Astrocyte of the spinal cord (primary cell): ENCODE data around the gene PEF1.
A peak's percentile ranks its signal among the peaks of the same experiment; 100 is the strongest.

ENCODE experiments used
- DNase-seq: peaks from one replicate; pipeline ENCODE4 v3.0.0; 2011; ENCODE audit warnings: low read depth, low spot score
- H3K4me3 ChIP-seq: 2 replicates; pipeline ENCODE4 v1.5.1; 2011; ENCODE audit warnings: low read depth, mild to moderate bottlenecking, low read length, moderate library complexity
- in situ Hi-C: cut with HindIII; loops from 2 replicates; pipeline ENCODE4 v1.10.0; 2017; ENCODE audit warnings: low sequenced_read_pairs
- TF ChIP-seq, protein P1 (sequence below): IDR thresholded peaks from 2 replicates; pipeline ENCODE4 v1.5.1; 2012; ENCODE audit warnings: low read depth, mild to moderate bottlenecking, low read length, inconsistent platforms

The PEF1 gene

DNA sequence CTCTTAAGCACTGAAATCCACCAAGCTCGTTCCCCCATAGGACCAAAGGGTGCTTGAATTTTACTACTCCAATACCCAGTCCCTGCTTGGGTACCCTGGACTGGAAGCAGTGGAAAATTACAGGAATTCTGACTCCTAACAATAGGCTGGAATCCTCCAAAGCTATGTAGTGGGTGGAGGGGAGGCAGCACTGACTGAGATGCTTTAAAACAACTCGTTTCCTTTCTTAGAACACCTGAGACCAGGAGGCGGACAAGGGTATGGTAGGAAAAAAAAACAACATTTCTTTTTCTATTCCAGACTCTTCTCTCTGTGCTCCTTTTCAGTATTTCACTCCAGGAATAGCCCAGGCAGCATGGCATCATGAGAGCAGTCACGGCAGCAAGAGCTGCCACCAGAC lies 2.3 kb downstream of the PEF1 start:
- H3K4me3 ChIP-seq, result no peak overlapping the region
- in situ Hi-C loops, result no loop called here
- TF ChIP-seq, protein P1, sequence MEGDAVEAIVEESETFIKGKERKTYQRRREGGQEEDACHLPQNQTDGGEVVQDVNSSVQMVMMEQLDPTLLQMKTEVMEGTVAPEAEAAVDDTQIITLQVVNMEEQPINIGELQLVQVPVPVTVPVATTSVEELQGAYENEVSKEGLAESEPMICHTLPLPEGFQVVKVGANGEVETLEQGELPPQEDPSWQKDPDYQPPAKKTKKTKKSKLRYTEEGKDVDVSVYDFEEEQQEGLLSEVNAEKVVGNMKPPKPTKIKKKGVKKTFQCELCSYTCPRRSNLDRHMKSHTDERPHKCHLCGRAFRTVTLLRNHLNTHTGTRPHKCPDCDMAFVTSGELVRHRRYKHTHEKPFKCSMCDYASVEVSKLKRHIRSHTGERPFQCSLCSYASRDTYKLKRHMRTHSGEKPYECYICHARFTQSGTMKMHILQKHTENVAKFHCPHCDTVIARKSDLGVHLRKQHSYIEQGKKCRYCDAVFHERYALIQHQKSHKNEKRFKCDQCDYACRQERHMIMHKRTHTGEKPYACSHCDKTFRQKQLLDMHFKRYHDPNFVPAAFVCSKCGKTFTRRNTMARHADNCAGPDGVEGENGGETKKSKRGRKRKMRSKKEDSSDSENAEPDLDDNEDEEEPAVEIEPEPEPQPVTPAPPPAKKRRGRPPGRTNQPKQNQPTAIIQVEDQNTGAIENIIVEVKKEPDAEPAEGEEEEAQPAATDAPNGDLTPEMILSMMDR, result no peak
- no peak for DNase-seq

DNA sequence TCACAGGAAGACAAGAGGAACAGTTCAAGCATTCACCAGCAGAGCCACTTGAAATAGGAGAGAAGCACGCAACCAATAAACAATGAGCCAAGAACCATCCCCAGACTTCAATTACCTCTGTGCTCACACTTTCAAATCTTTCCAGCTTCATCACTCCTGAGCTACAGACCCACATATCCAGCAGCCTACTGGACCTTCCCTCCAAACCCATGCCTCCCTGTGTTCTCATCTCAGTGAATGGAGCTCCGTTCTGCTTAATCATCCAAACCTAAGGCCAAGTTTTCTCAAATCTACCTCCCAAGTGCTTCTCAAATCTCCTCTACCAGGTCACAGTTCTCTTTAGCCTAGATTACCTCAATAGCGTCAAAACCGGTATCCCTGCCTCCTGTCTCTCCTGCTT lies 3.7 kb downstream of the PEF1 start:
- DNase-seq, result no peak
- H3K4me3 ChIP-seq, result no peak overlapping the region
- TF ChIP-seq, protein P1, result no peak
- in situ Hi-C loops, result no loop called here

DNA sequence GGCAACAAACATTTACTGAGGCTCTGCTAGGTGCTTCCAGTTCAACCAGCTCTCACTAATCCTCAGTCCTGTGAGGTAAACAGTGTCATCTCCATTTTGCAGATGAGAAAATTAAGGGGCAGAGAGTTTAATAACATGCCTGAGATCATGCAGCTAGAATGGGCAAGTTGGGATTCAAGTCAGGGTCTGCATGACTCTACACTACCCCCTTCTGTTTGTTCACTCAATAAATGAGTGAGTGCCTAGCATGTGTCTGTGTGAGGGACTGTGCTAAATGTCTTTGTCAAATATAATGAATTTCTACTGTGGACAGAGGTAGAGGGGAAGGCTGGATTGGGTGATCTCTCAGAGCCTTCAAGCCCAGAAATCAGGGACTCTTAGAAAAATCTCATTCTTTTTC lies 4.5 kb downstream of the PEF1 start:
- in situ Hi-C loops, result no loop called here
- TF ChIP-seq, protein P1, result no peak
- DNase-seq, result no peak
- no peak overlapping the region for H3K4me3 ChIP-seq

DNA sequence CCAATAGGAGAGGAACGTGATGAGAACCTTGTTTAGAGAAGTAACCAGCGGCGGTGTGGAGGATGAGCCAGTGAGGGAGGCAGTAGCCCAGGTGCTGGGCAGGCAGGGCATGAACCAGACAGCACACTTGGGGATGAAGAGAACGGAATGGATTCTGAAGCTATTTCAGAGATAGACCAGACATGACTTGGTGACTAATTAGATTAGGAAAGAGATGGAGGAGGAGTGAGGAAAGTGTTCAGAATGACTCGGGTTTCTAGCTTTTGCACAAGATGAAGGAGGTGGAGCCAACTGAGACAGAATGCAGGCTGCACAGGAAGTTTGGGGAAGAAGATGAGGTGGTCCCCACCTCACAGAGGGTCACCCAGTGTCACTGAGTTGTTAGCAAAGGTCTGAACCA lies 5.1 kb downstream of the PEF1 start:
- in situ Hi-C loops, result no loop called here
- TF ChIP-seq, protein P1, result no peak
- no peak for DNase-seq
- no peak overlapping the region for H3K4me3 ChIP-seq

DNA sequence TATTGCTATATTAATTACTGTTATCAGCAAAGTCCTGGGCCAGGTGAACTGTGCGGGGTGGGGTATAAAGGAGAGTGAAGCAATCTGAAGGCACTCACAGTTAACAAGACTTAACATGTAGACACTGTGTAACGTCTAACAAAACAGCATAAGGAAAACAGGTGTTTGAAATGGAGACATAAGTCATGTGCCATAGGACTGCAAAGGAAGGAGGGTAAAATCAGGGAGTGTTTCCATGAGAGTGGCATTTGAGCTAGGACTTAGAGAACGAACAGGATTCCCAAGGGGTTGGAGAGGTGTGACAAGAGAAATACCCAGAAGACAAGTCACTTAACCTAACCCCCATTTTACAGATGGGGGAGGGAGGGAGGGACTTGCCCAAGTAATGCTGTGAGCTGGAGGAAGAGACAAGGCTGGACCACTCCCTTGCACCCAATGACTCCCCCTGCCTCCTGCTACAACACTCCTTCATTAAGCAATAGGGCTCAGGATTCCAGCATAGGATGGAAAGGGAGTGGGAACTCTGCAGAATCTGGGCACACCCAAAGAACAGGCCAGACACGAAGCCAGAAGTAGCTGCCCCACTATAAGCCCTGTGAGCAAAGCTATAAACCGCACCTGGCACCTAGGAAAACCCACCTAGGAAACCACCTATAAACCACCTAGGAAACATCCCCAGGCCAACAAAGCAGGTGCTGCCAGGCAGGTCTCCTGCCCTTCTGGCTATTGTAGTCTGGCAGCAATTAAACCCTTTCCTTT lies 6.6 kb downstream of the PEF1 start:
- DNase-seq, result no peak
- in situ Hi-C loops, result no loop called here
- TF ChIP-seq, protein P1, result no peak
- no peak overlapping the region for H3K4me3 ChIP-seq

DNA sequence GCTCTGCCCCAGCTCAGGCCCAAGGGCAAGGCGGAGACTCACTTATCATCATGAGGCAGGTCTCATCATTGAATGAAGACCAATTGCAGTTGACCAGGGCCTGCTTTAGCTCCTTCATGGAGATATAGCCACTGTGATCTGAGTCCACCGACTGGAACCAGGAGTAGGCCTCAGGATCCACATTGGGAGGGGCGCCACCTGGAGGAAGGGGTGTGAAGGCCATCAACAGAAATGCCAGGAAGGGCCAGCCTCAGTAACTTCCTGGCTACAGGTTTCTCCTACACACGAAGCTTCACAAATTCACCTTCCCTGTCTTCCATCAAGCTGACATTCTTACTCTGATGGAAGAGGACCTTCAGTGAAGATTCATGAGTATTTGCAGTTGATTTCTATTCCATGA lies 11.6 kb downstream of the PEF1 start:
- in situ Hi-C loops, result no loop called here
- TF ChIP-seq, protein P1, result peak; percentile 56
- DNase-seq, result no peak
- H3K4me3 ChIP-seq, result no peak overlapping the region
